MCF 10A (cell line): ENCODE measurements around the gene DAGLA. TPM values are rescaled to one million over a fixed set of nuclear protein-coding genes. Genes with fewer than 3 reads are reported as not detected.

ENCODE experiments used
- BruUV-seq: library from RNA; stranded (reverse); fragments of 400-500 nt; replicated peaks from 2 replicates; lab custom pipeline; 2021; lab: Mats Ljungman, UMichigan
- CTCF ChIA-PET: fragments of 300-600 bp; sonication (Branson Sonifier 250); formaldehyde crosslinking; extraction: SDS; loops from one replicate; lab custom pipeline; 2021; ENCODE audit warnings: antibody characterized with exemption, inconsistent platforms; lab: Yijun Ruan, JAX
- POLR2A ChIA-PET: fragments of 300-600, 350-650 bp; sonication (Branson Sonifier 250); formaldehyde crosslinking; extraction: SDS; loops from one replicate; lab custom pipeline; 2020; ENCODE audit warnings: antibody characterized with exemption, inconsistent platforms; lab: Yijun Ruan, JAX
- DNase-seq: peaks from one replicate; pipeline ENCODE4 v3.0.0-alpha.2; 2018; ENCODE audit not compliant: unreplicated experiment
- H3K27ac Mint-ChIP-seq: one replicate; pipeline ENCODE4 v1.8.0; 2022; ENCODE audit warnings: mild to moderate bottlenecking, low read depth, mixed read lengths; ENCODE audit not compliant: unreplicated experiment
- H3K27me3 Mint-ChIP-seq: one replicate; pipeline ENCODE4 v1.8.0; 2022; ENCODE audit warnings: mixed read lengths; ENCODE audit not compliant: insufficient read depth, unreplicated experiment
- H3K36me3 Mint-ChIP-seq: one replicate; pipeline ENCODE4 v1.8.0; 2022; ENCODE audit warnings: mild to moderate bottlenecking, moderate library complexity, mixed read lengths; ENCODE audit not compliant: insufficient read depth, unreplicated experiment
- H3K4me1 Mint-ChIP-seq: one replicate; pipeline ENCODE4 v1.8.0; 2022; ENCODE audit warnings: mixed read lengths; ENCODE audit not compliant: insufficient read depth, unreplicated experiment
- H3K4me3 Mint-ChIP-seq: one replicate; pipeline ENCODE4 v1.8.0; 2022; ENCODE audit warnings: mild to moderate bottlenecking, moderate library complexity, mixed read lengths; ENCODE audit not compliant: unreplicated experiment
- H3K9me3 Mint-ChIP-seq: one replicate; pipeline ENCODE4 v1.8.0; 2022; ENCODE audit warnings: mixed read lengths; ENCODE audit not compliant: unreplicated experiment
- CTCF ChIP-seq: fragments of 200-600 bp; IDR thresholded peaks from one replicate; pipeline ENCODE4 v1.8.0; 2022; ENCODE audit warnings: antibody characterized with exemption, mild to moderate bottlenecking; ENCODE audit not compliant: unreplicated experiment
- intact Hi-C: fragments of 100-400 bp; cut with micrococcal nuclease; formaldehyde crosslinking; loops from 2 replicates; pipeline ENCODE4 v1.14.1; 2022
- total RNA-seq: library from RNA; stranded (reverse); gene quantifications from 2 replicates; pipeline ENCODE4 v1.2.3, GENCODE V29; 2022

The DAGLA gene
- total RNA-seq, 1 experiment from 2014 or later, result 1.5 TPM

- intact Hi-C loops, result no loop called here
- Mint-ChIP-seq H3K4me1 (no peaks in the 10 kb centered on the region), H3K36me3 (no peaks in the 10 kb centered on the region), H3K27ac (no peak overlapping the region), H3K27me3 (no peaks in the 10 kb centered on the region), H3K9me3 (no peaks in the 10 kb centered on the region), H3K4me3 (no peak overlapping the region)
- TF ChIP-seq CTCF, result no peak
- ChIA-PET CTCF (interaction anchor here (0.6 kb wide), 1 partner anchor 30 kb away, joined by 3 read pairs; no protein-coding TSS in a partner anchor), POLR2A (no interaction called here)
- no TSS peak for BruUV-seq
- DNase-seq, result no peak
Observed at GRCh38 chr11:61768376-61769076, 88.3 kb downstream of the DAGLA start.

GRCh38 chr11:61769169-61769920 lies 89.2 kb downstream of the DAGLA start:
- Mint-ChIP-seq H3K36me3 (peaks cover under 1% of the 10 kb centered on the region), H3K9me3 (no peaks in the 10 kb centered on the region)

GRCh38 chr11:61769946-61770683 lies 89.9 kb downstream of the DAGLA start:
- no peak for TF ChIP-seq CTCF
- Mint-ChIP-seq H3K4me1 (no peaks in the 10 kb centered on the region), H3K27me3 (no peaks in the 10 kb centered on the region), H3K4me3 (no peak overlapping the region), H3K27ac (no peak overlapping the region), H3K9me3 (no peaks in the 10 kb centered on the region), H3K36me3 (peaks cover 7% of the 10 kb centered on the region)
- ChIA-PET CTCF (no interaction called here), POLR2A (no interaction called here)
- no peak for DNase-seq
- intact Hi-C loops, result no loop called here
- no TSS peak for BruUV-seq

More at GRCh38 chr11:61769169-61769920, 89.2 kb downstream of the DAGLA start:
- ChIA-PET CTCF (interaction anchor here (0.6 kb wide), 1 partner anchor 31 kb away, joined by 3 read pairs; no protein-coding TSS in a partner anchor), POLR2A (no interaction called here)
- intact Hi-C loops, result no loop called here
- Mint-ChIP-seq H3K27ac (no peak overlapping the region), H3K4me1 (no peaks in the 10 kb centered on the region), H3K4me3 (no peak overlapping the region), H3K27me3 (no peaks in the 10 kb centered on the region)
- DNase-seq, result no peak
- no TSS peak for BruUV-seq
- no peak for TF ChIP-seq CTCF
